Measurements from ENCODE around the gene SGSM2.

GRCh38 chr17:2375406-2375805, 38.1 kb downstream of the SGSM2 start:
- no peak for TF ChIP-seq CTCF (IDR thresholded peaks at IDR 0.05; ENCODE audit: insufficient read depth, low read length, poor library complexity, severe bottlenecking)
- no peak for TF ChIP-seq EZH2phosphoT487 (conservative IDR thresholded peaks at IDR 0.05; ENCODE audit: low read length)
